ENCODE measurements around the gene IQSEC1.

DNA sequence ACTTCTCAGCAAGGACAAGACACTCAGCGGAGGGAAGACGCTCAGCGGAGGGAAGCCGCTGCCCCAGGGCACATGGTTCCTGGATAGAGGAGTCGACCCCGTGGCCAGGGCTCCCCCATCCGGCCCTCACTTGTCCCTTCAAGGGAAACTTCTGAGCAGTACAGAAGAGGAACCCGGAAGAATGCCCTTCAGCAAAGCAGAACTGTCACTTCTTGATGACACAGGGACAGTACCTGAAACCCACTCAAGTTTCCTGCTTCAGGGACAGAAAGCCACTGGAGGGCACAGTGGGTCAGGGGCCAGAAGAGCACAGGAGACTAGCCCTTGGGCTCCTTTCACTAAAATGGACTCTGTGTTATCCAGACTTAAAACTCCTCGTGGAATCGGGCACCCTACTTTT lies 134.1 kb downstream of the IQSEC1 start:
- TF ChIP-seq, protein P1, sequence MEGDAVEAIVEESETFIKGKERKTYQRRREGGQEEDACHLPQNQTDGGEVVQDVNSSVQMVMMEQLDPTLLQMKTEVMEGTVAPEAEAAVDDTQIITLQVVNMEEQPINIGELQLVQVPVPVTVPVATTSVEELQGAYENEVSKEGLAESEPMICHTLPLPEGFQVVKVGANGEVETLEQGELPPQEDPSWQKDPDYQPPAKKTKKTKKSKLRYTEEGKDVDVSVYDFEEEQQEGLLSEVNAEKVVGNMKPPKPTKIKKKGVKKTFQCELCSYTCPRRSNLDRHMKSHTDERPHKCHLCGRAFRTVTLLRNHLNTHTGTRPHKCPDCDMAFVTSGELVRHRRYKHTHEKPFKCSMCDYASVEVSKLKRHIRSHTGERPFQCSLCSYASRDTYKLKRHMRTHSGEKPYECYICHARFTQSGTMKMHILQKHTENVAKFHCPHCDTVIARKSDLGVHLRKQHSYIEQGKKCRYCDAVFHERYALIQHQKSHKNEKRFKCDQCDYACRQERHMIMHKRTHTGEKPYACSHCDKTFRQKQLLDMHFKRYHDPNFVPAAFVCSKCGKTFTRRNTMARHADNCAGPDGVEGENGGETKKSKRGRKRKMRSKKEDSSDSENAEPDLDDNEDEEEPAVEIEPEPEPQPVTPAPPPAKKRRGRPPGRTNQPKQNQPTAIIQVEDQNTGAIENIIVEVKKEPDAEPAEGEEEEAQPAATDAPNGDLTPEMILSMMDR (conservative IDR thresholded peaks at IDR 0.05; ENCODE audit: low read depth in 2 of 2) = no peak
- no peak for TF ChIP-seq EZH2 (IDR thresholded peaks at IDR 0.05; ENCODE audit: low read depth, unreplicated experiment)
- TF ChIP-seq POLR2AphosphoS5 (IDR thresholded peaks at IDR 0.05; ENCODE audit: low read depth) = no peak
- TF ChIP-seq EZH2phosphoT487 (IDR thresholded peaks at IDR 0.05; ENCODE audit: unreplicated experiment) = no peak
